ENCODE results near the gene LIF.

GRCh38 chr22:30239488-30240405, 6.8 kb downstream of the LIF start:
- TF ChIP-seq POLR2A (IDR thresholded peaks at IDR 0.05; ENCODE audit: low read length) (no peak), CTCF (IDR thresholded peaks at IDR 0.05) (no peak)

All from A549 (cell line).